GM18499 (cell line): ENCODE data around the gene GGA1.
"Not testable (repeated sequence)": the region's sequence is repeated elsewhere in the genome, so short reads cannot be mapped to it uniquely, and the experiment has no call there.

Experiments
- ATAC-seq: cut with Tn5 transposase; IDR thresholded peaks from one replicate; pipeline ENCODE4 v1.9.1; 2021; ENCODE audit warnings: moderate number of reproducible peaks; ENCODE audit not compliant: insufficient read depth, unreplicated experiment

Gene GGA1

GRCh38 chr22:37607010-37607934, 1.4 kb upstream of the GGA1 start:
- ATAC-seq = no peak

DNA sequence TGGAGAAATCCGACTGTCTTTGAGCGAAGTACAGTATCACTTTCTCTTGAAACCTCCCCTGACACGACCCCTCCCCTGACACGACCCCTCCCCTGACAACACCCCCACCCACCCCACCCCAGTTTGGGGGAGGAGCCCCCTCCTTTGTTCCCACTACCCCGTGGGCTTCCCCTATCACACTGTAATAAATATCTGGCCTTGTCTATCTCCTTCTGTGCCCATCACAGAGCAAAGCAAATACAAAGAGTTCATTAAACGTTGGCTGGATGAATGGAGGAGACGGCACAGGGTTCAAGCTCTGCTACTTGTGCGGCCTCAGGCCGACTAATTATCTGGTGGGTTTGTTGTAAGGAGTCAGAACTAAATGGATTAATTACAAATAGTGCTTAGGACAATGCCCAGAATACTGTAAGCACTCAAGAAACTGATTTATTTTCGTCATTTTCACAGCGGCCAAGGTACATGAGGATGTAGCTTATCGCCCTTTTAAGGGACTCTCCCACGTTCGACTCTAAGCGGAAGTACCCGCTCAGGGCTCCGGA, 628 bp upstream of the GGA1 start:
- no peak for ATAC-seq

- no peak for ATAC-seq
Observed at GRCh38 chr22:37609240-37610152, 862 bp downstream of the GGA1 start.

DNA sequence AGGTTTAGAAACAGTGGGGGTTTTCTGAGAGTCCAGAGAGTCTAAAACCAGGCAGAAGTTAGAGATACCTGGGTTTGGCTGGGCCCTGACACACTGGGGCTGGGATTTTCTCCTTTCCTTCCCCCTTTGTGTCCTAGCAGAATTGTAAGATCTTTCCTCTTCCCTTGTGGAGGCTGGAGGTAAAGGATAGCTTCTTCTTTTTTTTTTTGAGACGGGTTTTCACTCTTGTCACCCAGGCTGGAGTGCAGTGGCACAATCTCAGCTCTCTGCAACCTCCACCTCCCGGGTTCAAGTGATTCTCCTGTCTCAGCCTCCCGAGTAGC, 1.5 kb downstream of the GGA1 start:
- ATAC-seq = not testable (repeated sequence)

- ATAC-seq = no peak
Observed at GRCh38 chr22:37610480-37611129, 2.0 kb downstream of the GGA1 start.

GRCh38 chr22:37611207-37611606, 2.6 kb downstream of the GGA1 start:
- ATAC-seq = no peak

GRCh38 chr22:37616201-37617083, 7.8 kb downstream of the GGA1 start:
- no peak for ATAC-seq

GRCh38 chr22:37617431-37617830, 8.8 kb downstream of the GGA1 start:
- ATAC-seq = no peak

DNA sequence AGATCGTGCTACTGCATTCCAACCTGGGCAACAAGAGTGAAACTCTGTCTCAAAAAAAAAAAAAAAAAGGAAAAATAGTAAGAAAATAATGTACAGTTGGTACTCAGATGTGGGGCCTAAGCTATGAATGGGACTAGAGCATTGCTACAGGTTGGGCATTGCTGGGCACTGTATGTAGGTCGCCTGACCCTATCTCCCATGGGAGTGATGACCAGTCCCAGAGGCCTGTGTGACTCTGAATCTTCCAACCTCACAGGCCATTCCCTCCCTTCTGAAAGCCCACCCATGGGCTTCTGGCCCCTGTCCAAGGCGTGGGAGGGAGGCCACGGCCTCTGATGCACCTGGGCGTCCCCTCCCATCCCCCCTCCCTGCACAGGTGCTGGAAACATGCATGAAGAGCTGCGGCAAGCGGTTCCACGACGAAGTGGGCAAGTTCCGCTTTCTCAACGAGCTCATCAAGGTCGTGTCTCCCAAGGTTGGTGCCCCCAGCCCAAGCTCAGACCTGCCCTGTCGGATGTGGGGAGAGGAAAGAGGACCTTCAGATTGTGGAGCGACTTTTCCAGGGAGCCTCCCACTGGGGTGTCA, 9.5 kb downstream of the GGA1 start:
- ATAC-seq = no peak

DNA sequence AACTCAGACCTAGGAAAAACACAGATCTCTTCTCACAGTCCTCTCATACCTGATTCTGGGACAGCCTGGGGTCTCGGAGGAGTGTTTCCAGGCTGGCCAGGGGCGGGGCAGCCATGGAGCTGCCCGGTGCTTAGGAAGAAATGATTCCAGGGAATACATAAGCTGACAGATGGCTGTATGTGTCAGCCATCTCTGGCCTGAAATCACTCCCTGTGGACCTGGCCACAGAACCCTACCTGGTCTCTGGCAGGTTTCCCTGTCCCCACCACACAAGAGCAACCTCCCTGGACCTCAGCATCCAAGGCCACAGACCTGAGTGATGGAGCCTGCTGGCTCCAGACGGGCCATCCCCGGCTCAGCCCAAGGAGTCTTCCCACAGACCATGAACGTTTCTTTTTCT, 10.0 kb downstream of the GGA1 start:
- ATAC-seq = no peak

GRCh38 chr22:37619991-37620390, 11.4 kb downstream of the GGA1 start:
- ATAC-seq = no peak

GRCh38 chr22:37621352-37621860, 12.8 kb downstream of the GGA1 start:
- no peak for ATAC-seq

DNA sequence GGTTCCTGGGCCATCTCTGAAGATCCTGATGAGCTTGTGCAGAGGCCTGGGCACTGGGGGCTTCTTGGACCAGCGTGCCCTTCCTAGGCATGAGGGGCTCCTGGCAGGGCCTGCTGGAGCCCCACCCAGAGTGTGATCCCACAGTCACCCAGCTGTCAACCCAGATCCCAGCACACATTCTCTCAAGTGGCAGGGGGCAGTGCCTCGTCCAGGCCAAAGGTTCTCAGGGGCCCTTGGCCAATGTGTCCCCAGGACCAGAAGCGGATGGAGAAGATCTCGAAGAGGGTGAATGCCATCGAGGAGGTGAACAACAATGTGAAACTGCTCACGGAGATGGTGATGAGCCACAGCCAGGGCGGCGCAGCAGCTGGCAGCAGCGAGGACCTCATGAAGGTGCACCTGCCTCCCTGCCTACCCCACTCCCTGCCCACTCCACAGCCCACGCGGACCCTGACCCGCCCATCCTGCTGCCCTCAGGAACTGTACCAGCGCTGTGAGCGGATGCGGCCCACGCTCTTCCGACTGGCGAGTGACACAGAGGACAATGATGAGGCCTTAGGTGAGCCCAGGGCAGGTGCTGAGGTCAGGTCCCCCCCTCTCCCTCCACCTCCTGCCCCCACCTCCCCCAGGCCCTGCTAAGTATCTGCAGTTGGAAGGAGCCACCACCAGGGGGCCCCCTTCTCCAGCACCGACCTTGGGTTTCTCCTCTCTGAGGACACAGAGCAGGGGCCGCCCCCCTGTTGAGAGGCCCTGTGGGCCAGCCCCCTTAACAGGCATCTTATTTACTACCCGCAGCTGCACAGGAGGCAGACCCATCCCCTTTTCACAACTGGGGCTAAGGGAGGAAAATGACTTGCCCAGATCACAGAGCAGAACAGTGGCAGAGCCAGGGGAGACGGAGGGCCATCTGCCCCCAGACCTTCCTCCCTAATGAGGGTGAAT, 14.7 kb downstream of the GGA1 start:
- ATAC-seq = no peak

GRCh38 chr22:37624017-37624365, 15.4 kb downstream of the GGA1 start:
- no peak for ATAC-seq

DNA sequence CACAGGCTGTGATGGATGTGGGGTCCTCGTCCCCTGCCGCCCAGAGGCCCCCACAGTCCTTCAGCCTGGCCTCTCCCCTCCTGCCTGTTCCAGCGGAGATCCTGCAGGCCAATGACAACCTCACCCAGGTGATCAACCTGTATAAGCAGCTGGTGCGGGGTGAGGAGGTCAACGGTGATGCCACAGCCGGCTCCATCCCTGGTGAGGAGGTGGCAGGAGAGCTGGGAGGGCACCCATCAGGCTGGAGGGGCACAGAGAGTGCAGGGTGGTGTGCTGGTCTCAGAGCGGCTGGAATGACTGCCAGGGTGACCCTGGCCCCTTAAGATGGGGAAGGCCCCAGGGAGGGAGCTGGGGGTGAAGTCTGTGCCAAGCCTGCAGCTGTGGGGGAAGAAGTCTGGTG, 16.2 kb downstream of the GGA1 start:
- no peak for ATAC-seq

GRCh38 chr22:37625737-37626136, 17.1 kb downstream of the GGA1 start:
- no peak for ATAC-seq

GRCh38 chr22:37626144-37626543, 17.5 kb downstream of the GGA1 start:
- no peak for ATAC-seq

DNA sequence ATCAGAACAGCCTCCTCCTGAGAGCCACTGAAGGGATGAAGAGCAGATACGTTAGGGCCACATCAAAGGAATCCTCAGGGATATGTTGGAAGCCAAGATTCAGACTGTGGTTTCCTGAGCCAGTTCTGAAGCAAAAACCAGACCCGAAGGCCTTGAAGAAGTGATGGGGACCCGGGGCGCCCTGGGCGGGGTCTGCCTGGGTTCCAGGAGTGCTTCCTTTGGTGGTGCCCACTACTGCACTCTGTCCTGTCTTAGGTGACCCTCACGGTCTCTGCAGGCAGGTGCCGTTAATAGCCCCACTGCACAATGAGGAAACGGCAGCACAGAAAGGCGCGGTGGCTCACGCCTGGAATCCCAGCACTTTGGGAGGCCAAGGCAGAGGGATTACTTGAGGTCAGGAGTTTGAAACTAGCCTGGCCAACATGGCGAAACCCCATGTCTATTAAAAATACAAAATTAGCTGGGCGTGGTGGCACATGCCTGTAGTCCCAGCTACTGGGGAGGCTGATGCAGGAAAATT, 18.0 kb downstream of the GGA1 start:
- no peak for ATAC-seq
